Gastroesophageal sphincter (tissue), 3 donors: Measurements from ENCODE around the gene TRNT1.

ENCODE experiments used
- CTCF ChIP-seq, 4 experiments: fragments of 200-600 bp in 2 of 4; fragments of 450-650 bp in 2 of 4; sonication (generic) in 1 of 4; IDR thresholded peaks; one replicate each; pipeline ENCODE4 v1.5.1; 2017 to 2019; ENCODE audit warnings: antibody characterized with exemption in 4 of 4, mild to moderate bottlenecking in 2 of 4, moderate library complexity in 2 of 4
- POLR2A ChIP-seq, 2 donors: fragments of 450-650 bp; IDR thresholded peaks; one replicate each; pipeline ENCODE4 v1.6.1; 2017; ENCODE audit warnings: antibody characterized with exemption in 2 of 2, mild to moderate bottlenecking in 2 of 2, moderate library complexity in 1 of 2
- POLR2AphosphoS5 ChIP-seq: sonication (generic); formaldehyde crosslinking; IDR thresholded peaks from one replicate; pipeline ENCODE4 v1.6.1; 2017; ENCODE audit warnings: antibody characterized with exemption

- TF ChIP-seq POLR2A (IDR thresholded peaks at IDR 0.05) (no peak), POLR2AphosphoS5 (no peak), CTCF (IDR thresholded peaks at IDR 0.05) (no peak)
Measured at GRCh38 chr3:3180456-3180855, 53.7 kb downstream of the TRNT1 start.
